H4 (cell line): ENCODE results near the gene GRAMD4. TPM values are rescaled to one million over a fixed set of nuclear protein-coding genes. Genes with fewer than 3 reads are reported as not detected.
"Not testable (repeated sequence)": the region's sequence is repeated elsewhere in the genome, so short reads cannot be mapped to it uniquely, and the experiment has no call there.

Experiments
- DNase-seq: peaks from one replicate; pipeline ENCODE4 v3.0.0-alpha.2; 2015; ENCODE audit warnings: low spot score
- total RNA-seq: library from RNA; depleted of rRNA; stranded (reverse); fragments of >200 nt; shearing (Covaris generic); gene quantifications from 2 replicates; pipeline ENCODE4 v1.2.3, GENCODE V29; 2014

The GRAMD4 gene
- total RNA-seq, 1 experiment from 2014 or later: 3.2 TPM

- no peak for DNase-seq
These were observed 529 bp downstream of the GRAMD4 start for GRCh38 chr22:46620588-46621242.

- DNase-seq: not testable (repeated sequence)
These were observed 1.2 kb downstream of the GRAMD4 start for GRCh38 chr22:46621243-46621930.

- no peak for DNase-seq
These were observed 1.9 kb downstream of the GRAMD4 start for GRCh38 chr22:46622081-46622521.

GRCh38 chr22:46625113-46625842, 5.1 kb downstream of the GRAMD4 start:
- DNase-seq: no peak

- DNase-seq: no peak
These were observed 5.7 kb downstream of the GRAMD4 start for GRCh38 chr22:46625843-46626349.

GRCh38 chr22:46626356-46626755, 6.2 kb downstream of the GRAMD4 start:
- DNase-seq: no peak

- DNase-seq: no peak
These were observed 7.0 kb downstream of the GRAMD4 start for GRCh38 chr22:46626911-46627805.

GRCh38 chr22:46627806-46628482, 7.8 kb downstream of the GRAMD4 start:
- no peak for DNase-seq

GRCh38 chr22:46628756-46629155, 8.6 kb downstream of the GRAMD4 start:
- DNase-seq: no peak

- no peak for DNase-seq
These were observed 9.1 kb downstream of the GRAMD4 start for GRCh38 chr22:46629291-46629690.

- DNase-seq: no peak
These were observed 10.9 kb downstream of the GRAMD4 start for GRCh38 chr22:46631113-46631512.

GRCh38 chr22:46632646-46633249, 12.6 kb downstream of the GRAMD4 start:
- no peak for DNase-seq

- DNase-seq: no peak
These were observed 13.2 kb downstream of the GRAMD4 start for GRCh38 chr22:46633334-46633890.

- DNase-seq: no peak
These were observed 14.0 kb downstream of the GRAMD4 start for GRCh38 chr22:46634011-46634699.

- not testable (repeated sequence) for DNase-seq
These were observed 14.9 kb downstream of the GRAMD4 start for GRCh38 chr22:46634973-46635685.

GRCh38 chr22:46635756-46636155, 15.6 kb downstream of the GRAMD4 start:
- DNase-seq: no peak

GRCh38 chr22:46636221-46637002, 16.2 kb downstream of the GRAMD4 start:
- DNase-seq: no peak
